Endothelial cell of umbilical vein (primary cell): ENCODE data around the gene ABTB2.

Source experiments
- EZH2 ChIP-seq: IDR thresholded peaks from 2 replicates; pipeline ENCODE4 v1.6.1; 2012; ENCODE audit warnings: borderline replicate concordance, low read depth, mild to moderate bottlenecking, moderate library complexity, low read length, inconsistent platforms; ENCODE audit not compliant: severe bottlenecking
- TF ChIP-seq, protein P1 (sequence below), 2 donors: IDR thresholded peaks; 1 replicate in 1 of 2; 2 replicates in 1 of 2; pipeline ENCODE4 v1.5.1; 2011; ENCODE audit warnings: low read length in 2 of 2, mild to moderate bottlenecking in 2 of 2, moderate library complexity in 2 of 2, control low read depth in 1 of 2, inconsistent platforms in 1 of 2, low read depth in 1 of 2; ENCODE audit not compliant: insufficient read depth in 1 of 2; ENCODE audit errors: extremely low read depth in 1 of 2
- TF ChIP-seq, protein P2 (sequence below): IDR thresholded peaks from 2 replicates; pipeline ENCODE4 v1.6.1; 2011; ENCODE audit not compliant: insufficient read depth, insufficient read length

DNA sequence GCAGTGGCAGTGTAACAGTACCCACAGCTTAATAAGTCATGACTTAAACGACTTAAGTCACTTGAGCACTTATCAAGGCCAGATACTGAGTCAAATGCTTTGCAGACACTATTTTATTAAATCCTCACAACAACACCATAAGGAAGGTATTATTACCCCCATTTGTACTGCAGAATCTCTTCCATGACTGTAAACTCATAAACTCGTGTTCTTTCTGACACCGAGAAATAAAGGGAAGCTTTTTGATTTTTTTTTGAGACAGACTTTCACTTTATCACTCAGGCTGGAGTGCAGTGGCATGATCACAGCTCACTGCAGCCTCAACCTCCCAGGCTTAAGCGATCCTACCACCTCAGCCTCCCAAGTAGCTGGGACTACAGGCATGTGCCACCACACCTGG lies 103.8 kb downstream of the ABTB2 start:
- TF ChIP-seq, protein P1, sequence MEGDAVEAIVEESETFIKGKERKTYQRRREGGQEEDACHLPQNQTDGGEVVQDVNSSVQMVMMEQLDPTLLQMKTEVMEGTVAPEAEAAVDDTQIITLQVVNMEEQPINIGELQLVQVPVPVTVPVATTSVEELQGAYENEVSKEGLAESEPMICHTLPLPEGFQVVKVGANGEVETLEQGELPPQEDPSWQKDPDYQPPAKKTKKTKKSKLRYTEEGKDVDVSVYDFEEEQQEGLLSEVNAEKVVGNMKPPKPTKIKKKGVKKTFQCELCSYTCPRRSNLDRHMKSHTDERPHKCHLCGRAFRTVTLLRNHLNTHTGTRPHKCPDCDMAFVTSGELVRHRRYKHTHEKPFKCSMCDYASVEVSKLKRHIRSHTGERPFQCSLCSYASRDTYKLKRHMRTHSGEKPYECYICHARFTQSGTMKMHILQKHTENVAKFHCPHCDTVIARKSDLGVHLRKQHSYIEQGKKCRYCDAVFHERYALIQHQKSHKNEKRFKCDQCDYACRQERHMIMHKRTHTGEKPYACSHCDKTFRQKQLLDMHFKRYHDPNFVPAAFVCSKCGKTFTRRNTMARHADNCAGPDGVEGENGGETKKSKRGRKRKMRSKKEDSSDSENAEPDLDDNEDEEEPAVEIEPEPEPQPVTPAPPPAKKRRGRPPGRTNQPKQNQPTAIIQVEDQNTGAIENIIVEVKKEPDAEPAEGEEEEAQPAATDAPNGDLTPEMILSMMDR (IDR thresholded peaks at IDR 0.05; ENCODE audit: extremely low read depth in 1 of 2, insufficient read depth in 1 of 2, low read depth in 1 of 2, low read length in 2 of 2) = no peak
- TF ChIP-seq, protein P2, sequence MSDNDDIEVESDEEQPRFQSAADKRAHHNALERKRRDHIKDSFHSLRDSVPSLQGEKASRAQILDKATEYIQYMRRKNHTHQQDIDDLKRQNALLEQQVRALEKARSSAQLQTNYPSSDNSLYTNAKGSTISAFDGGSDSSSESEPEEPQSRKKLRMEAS = no peak
- no peak for TF ChIP-seq EZH2
